Spleen (tissue), 7 donors: ENCODE measurements around the gene KCNH5.

Experiments
- CTCF ChIP-seq, 11 experiments: fragments of 200-600 bp in 7 of 11; fragments of 450-650 bp in 4 of 11; sonication (generic) in 4 of 11; IDR thresholded peaks in 8 of 11; conservative IDR thresholded peaks in 3 of 11; 1 replicate in 7 of 11; 2 replicates in 4 of 11; pipeline versions ENCODE4 v1.4.0 to v1.8.0; 2016 to 2021; ENCODE audit warnings: antibody characterized with exemption in 11 of 11, inconsistent platforms in 4 of 11, mild to moderate bottlenecking in 1 of 11
- POLR2A ChIP-seq, 3 donors: fragments of 450-650 bp; IDR thresholded peaks; one replicate each; pipeline ENCODE4 v1.5.1; 2017; ENCODE audit warnings: antibody characterized with exemption in 3 of 3, mild to moderate bottlenecking in 1 of 3
- POLR2AphosphoS5 ChIP-seq, 3 donors: sonication (generic); formaldehyde crosslinking; IDR thresholded peaks; one replicate each; pipeline ENCODE4 v1.5.1; 2017; ENCODE audit warnings: antibody characterized with exemption in 3 of 3
- donor health status: DM: no; HTN: no; CAD: no; lungs with moderate emphysema.
- donor health status: DM: no; HTN: no; CAD: no.
- donor health status: DM: no; HTN: no; CAD: no.

GRCh38 chr14:62696929-62697328 is 348.3 kb downstream of the KCNH5 start:
- no peak for TF ChIP-seq CTCF (IDR thresholded peaks at IDR 0.05 in 8 of 11, conservative IDR thresholded peaks at IDR 0.05 in 3 of 11)
- no peak for TF ChIP-seq POLR2A (IDR thresholded peaks at IDR 0.05)
- no peak for TF ChIP-seq POLR2AphosphoS5 (IDR thresholded peaks at IDR 0.05)
